ENCODE measurements around the gene PGM5. TPM values are rescaled to one million over a fixed set of nuclear protein-coding genes. Genes with fewer than 3 reads are reported as not detected.
"Not testable (repeated sequence)": the region's sequence is repeated elsewhere in the genome, so short reads cannot be mapped to it uniquely, and the experiment has no call there.

Gene PGM5
- total RNA-seq, 1 donor = 0.36 TPM

- DNase-seq (ENCODE audit: insufficient read length, low spot score, missing footprints); H3K4me1 ChIP-seq (ENCODE audit: insufficient read depth, low read length); H4K20me1 ChIP-seq (ENCODE audit: insufficient read depth, low read length); H3K27me3 ChIP-seq (ENCODE audit: insufficient read depth, low read length); H3K36me3 ChIP-seq (ENCODE audit: insufficient read depth, low read length); H3K79me2 ChIP-seq (ENCODE audit: insufficient read depth, low read length); H3K9me3 ChIP-seq (ENCODE audit: low read depth, low read length); H3K27ac ChIP-seq (ENCODE audit: low read depth, low read length); H3K4me3 ChIP-seq (ENCODE audit: insufficient read depth, low read length); H3K4me2 ChIP-seq (ENCODE audit: insufficient read depth, low read length); H2AFZ ChIP-seq (ENCODE audit: low read length): not testable (repeated sequence)
Measured at GRCh38 chr9:68397796-68398195, 41.4 kb downstream of the PGM5 start.

GRCh38 chr9:68398324-68398723, 41.9 kb downstream of the PGM5 start:
- not testable (repeated sequence) for H2AFZ ChIP-seq (ENCODE audit: low read length); H3K9me3 ChIP-seq (ENCODE audit: low read depth, low read length); H3K27me3 ChIP-seq (ENCODE audit: insufficient read depth, low read length); H3K79me2 ChIP-seq (ENCODE audit: insufficient read depth, low read length); H3K4me2 ChIP-seq (ENCODE audit: insufficient read depth, low read length); H3K4me3 ChIP-seq (ENCODE audit: insufficient read depth, low read length); DNase-seq (ENCODE audit: insufficient read length, low spot score, missing footprints); H3K4me1 ChIP-seq (ENCODE audit: insufficient read depth, low read length); H3K36me3 ChIP-seq (ENCODE audit: insufficient read depth, low read length); H4K20me1 ChIP-seq (ENCODE audit: insufficient read depth, low read length); H3K27ac ChIP-seq (ENCODE audit: low read depth, low read length)

GRCh38 chr9:68404421-68405185, 48.2 kb downstream of the PGM5 start:
- H3K36me3 ChIP-seq (ENCODE audit: insufficient read depth, low read length); H3K27me3 ChIP-seq (ENCODE audit: insufficient read depth, low read length); H3K4me3 ChIP-seq (ENCODE audit: insufficient read depth, low read length); H2AFZ ChIP-seq (ENCODE audit: low read length); H3K27ac ChIP-seq (ENCODE audit: low read depth, low read length); H3K4me2 ChIP-seq (ENCODE audit: insufficient read depth, low read length); H4K20me1 ChIP-seq (ENCODE audit: insufficient read depth, low read length); H3K79me2 ChIP-seq (ENCODE audit: insufficient read depth, low read length); DNase-seq (ENCODE audit: insufficient read length, low spot score, missing footprints); H3K9me3 ChIP-seq (ENCODE audit: low read depth, low read length); H3K4me1 ChIP-seq (ENCODE audit: insufficient read depth, low read length): not testable (repeated sequence)

- not testable (repeated sequence) for H3K36me3 ChIP-seq (ENCODE audit: insufficient read depth, low read length); H4K20me1 ChIP-seq (ENCODE audit: insufficient read depth, low read length); H3K4me3 ChIP-seq (ENCODE audit: insufficient read depth, low read length); H3K4me2 ChIP-seq (ENCODE audit: insufficient read depth, low read length); H3K79me2 ChIP-seq (ENCODE audit: insufficient read depth, low read length); DNase-seq (ENCODE audit: insufficient read length, low spot score, missing footprints); H3K4me1 ChIP-seq (ENCODE audit: insufficient read depth, low read length); H3K27ac ChIP-seq (ENCODE audit: low read depth, low read length); H3K27me3 ChIP-seq (ENCODE audit: insufficient read depth, low read length); H2AFZ ChIP-seq (ENCODE audit: low read length); H3K9me3 ChIP-seq (ENCODE audit: low read depth, low read length)
Measured at GRCh38 chr9:68411865-68412264, 55.5 kb downstream of the PGM5 start.

GRCh38 chr9:68412754-68413153, 56.3 kb downstream of the PGM5 start:
- H3K27me3 ChIP-seq (ENCODE audit: insufficient read depth, low read length); H3K9me3 ChIP-seq (ENCODE audit: low read depth, low read length); H3K4me2 ChIP-seq (ENCODE audit: insufficient read depth, low read length); H4K20me1 ChIP-seq (ENCODE audit: insufficient read depth, low read length); H3K79me2 ChIP-seq (ENCODE audit: insufficient read depth, low read length); H3K4me1 ChIP-seq (ENCODE audit: insufficient read depth, low read length); DNase-seq (ENCODE audit: insufficient read length, low spot score, missing footprints); H3K36me3 ChIP-seq (ENCODE audit: insufficient read depth, low read length); H3K27ac ChIP-seq (ENCODE audit: low read depth, low read length); H2AFZ ChIP-seq (ENCODE audit: low read length); H3K4me3 ChIP-seq (ENCODE audit: insufficient read depth, low read length): not testable (repeated sequence)

- H3K9me3 ChIP-seq (ENCODE audit: low read depth, low read length); H4K20me1 ChIP-seq (ENCODE audit: insufficient read depth, low read length); H3K36me3 ChIP-seq (ENCODE audit: insufficient read depth, low read length); H3K4me3 ChIP-seq (ENCODE audit: insufficient read depth, low read length); DNase-seq (ENCODE audit: insufficient read length, low spot score, missing footprints); H3K4me1 ChIP-seq (ENCODE audit: insufficient read depth, low read length); H3K4me2 ChIP-seq (ENCODE audit: insufficient read depth, low read length); H3K27ac ChIP-seq (ENCODE audit: low read depth, low read length); H2AFZ ChIP-seq (ENCODE audit: low read length); H3K79me2 ChIP-seq (ENCODE audit: insufficient read depth, low read length); H3K27me3 ChIP-seq (ENCODE audit: insufficient read depth, low read length): not testable (repeated sequence)
Measured at GRCh38 chr9:68415065-68415464, 58.7 kb downstream of the PGM5 start.

Data from osteoblast (primary cell).